Smooth muscle cell (in vitro differentiated cells): ENCODE measurements around the gene FOLR2. TPM values are rescaled to one million over a fixed set of nuclear protein-coding genes. Genes with fewer than 3 reads are reported as not detected.
"Not testable (repeated sequence)": the region's sequence is repeated elsewhere in the genome, so short reads cannot be mapped to it uniquely, and the experiment has no call there.

ENCODE experiments used
- DNase-seq: peaks from one replicate; lab custom pipeline; 2025; ENCODE audit not compliant: unreplicated experiment; lab: John Stamatoyannopoulos, UW
- H2AFZ ChIP-seq: fragments of 200-600 bp; sonication (generic); 2 replicates; pipeline ENCODE4 v1.6.0; 2016; ENCODE audit warnings: antibody characterized with exemption, low read depth, mild to moderate bottlenecking
- H3F3A ChIP-seq: fragments of 200-600 bp; sonication (generic); 2 replicates; pipeline ENCODE4 v1.6.0; 2017; ENCODE audit warnings: antibody characterized with exemption, low read depth
- H3K27ac ChIP-seq: fragments of 200-600 bp; sonication (generic); 2 replicates; pipeline ENCODE4 v1.5.1; 2016; ENCODE audit warnings: low read depth, mild to moderate bottlenecking
- H3K27me3 ChIP-seq: fragments of 200-600 bp; sonication (generic); 2 replicates; pipeline ENCODE4 v1.6.1; 2016; ENCODE audit warnings: low read depth, mild to moderate bottlenecking
- H3K36me3 ChIP-seq: fragments of 200-600 bp; sonication (generic); 2 replicates; pipeline ENCODE4 v1.5.1; 2016; ENCODE audit warnings: low read depth
- H3K4me1 ChIP-seq: fragments of 200-600 bp; sonication (generic); 2 replicates; pipeline ENCODE4 v1.5.1; 2016; ENCODE audit warnings: low read depth
- H3K4me2 ChIP-seq: fragments of 200-600 bp; sonication (generic); 2 replicates; pipeline ENCODE4 v1.6.0; 2016; ENCODE audit warnings: mild to moderate bottlenecking
- H3K4me3 ChIP-seq: fragments of 200-600 bp; sonication (generic); 2 replicates; pipeline ENCODE4 v1.5.1; 2016; ENCODE audit warnings: mild to moderate bottlenecking
- H3K79me2 ChIP-seq: fragments of 200-600 bp; sonication (generic); 2 replicates; pipeline ENCODE4 v1.6.0; 2016; ENCODE audit warnings: low read depth, mild to moderate bottlenecking
- H3K9ac ChIP-seq: fragments of 200-600 bp; sonication (generic); 2 replicates; pipeline ENCODE4 v1.6.0; 2016; ENCODE audit warnings: low read depth
- H3K9me3 ChIP-seq: fragments of 200-600 bp; sonication (generic); replicated peaks from 2 replicates; pipeline ENCODE4 v1.5.1; 2016; ENCODE audit warnings: low read depth
- H4K20me1 ChIP-seq: fragments of 200-600 bp; sonication (generic); 2 replicates; pipeline ENCODE4 v1.6.0; 2016; ENCODE audit warnings: low read depth
- CTCF ChIP-seq: fragments of 200-600 bp; sonication (generic); IDR thresholded peaks from 2 replicates; pipeline ENCODE4 v1.5.1; 2017; ENCODE audit warnings: borderline replicate concordance, mild to moderate bottlenecking, antibody characterized with exemption; ENCODE audit not compliant: insufficient read depth, poor library complexity, severe bottlenecking
- WGBS: methylation state at CpG from one replicate; pipeline ENCODE4 v1.1.7; 2016; ENCODE audit warnings: low lambda C conversion rate; 5-methylcytosine and 5-hydroxymethylcytosine counted together
- polyA plus RNA-seq: library from polyadenylated mRNA; unstranded; fragments of >200 nt; fragmentation: Nextera tagmentation; extraction: Ambion mirVana; gene quantifications from 2 replicates; pipeline ENCODE4 v1.2.1, GENCODE V29; 2016
- total RNA-seq: library from RNA; depleted of rRNA; stranded (reverse); fragments of >200 nt; gene quantifications from 2 replicates; pipeline ENCODE4 v1.2.3, GENCODE V29; 2014

FOLR2 gene
- total and polyA plus RNA-seq, 2 experiments from 2014 or later: not detected

GRCh38 chr11:72195518-72196270 lies 20.9 kb upstream of the FOLR2 start:
- no peaks in the 10 kb centered on the region for H3K9me3 ChIP-seq
- TF ChIP-seq CTCF: no peak
- 95% methylated on average over 12 of the region's 12 CpGs for WGBS
- no peaks in the 10 kb centered on the region for H4K20me1 ChIP-seq
- H3K27me3 ChIP-seq: no peaks in the 10 kb centered on the region
- no peak overlapping the region for H3K27ac ChIP-seq
- no peak overlapping the region for H2AFZ ChIP-seq
- no peaks in the 10 kb centered on the region for H3K36me3 ChIP-seq
- H3K9ac ChIP-seq: no peak overlapping the region
- H3K79me2 ChIP-seq: no peaks in the 10 kb centered on the region
- H3K4me1 ChIP-seq: peaks cover 10% of the 10 kb centered on the region
- H3K4me3 ChIP-seq: no peak overlapping the region
- H3F3A ChIP-seq: no peaks in the 10 kb centered on the region
- no peak overlapping the region for H3K4me2 ChIP-seq
- DNase-seq: no peak

- not testable (repeated sequence) for H3K4me1 ChIP-seq, H4K20me1 ChIP-seq, H3K79me2 ChIP-seq, H3K27ac ChIP-seq, H3K36me3 ChIP-seq, H3K4me3 ChIP-seq, DNase-seq, H2AFZ ChIP-seq, H3K4me2 ChIP-seq, H3K27me3 ChIP-seq, H3K9me3 ChIP-seq, H3K9ac ChIP-seq, H3F3A ChIP-seq
- WGBS: 93% methylated on average over 8 of the region's 43 CpGs
Observed at GRCh38 chr11:72201445-72201844, 15.1 kb upstream of the FOLR2 start.

GRCh38 chr11:72202571-72202970 lies 14.0 kb upstream of the FOLR2 start:
- Histone ChIP-seq H3K27ac (no peak overlapping the region), H3K4me1 (no peaks in the 10 kb centered on the region), H3K4me3 (no peak overlapping the region), H3K36me3 (no peaks in the 10 kb centered on the region), H4K20me1 (no peaks in the 10 kb centered on the region), H3F3A (no peaks in the 10 kb centered on the region), H3K9me3 (no peaks in the 10 kb centered on the region), H3K4me2 (no peak overlapping the region), H3K79me2 (no peaks in the 10 kb centered on the region), H2AFZ (no peak overlapping the region), H3K9ac (no peak overlapping the region), H3K27me3 (no peaks in the 10 kb centered on the region)
- no peak for TF ChIP-seq CTCF
- WGBS: 95% methylated on average over 6 of the region's 6 CpGs
- DNase-seq: no peak

GRCh38 chr11:72203163-72203562 lies 13.4 kb upstream of the FOLR2 start:
- H3K9me3 ChIP-seq: no peaks in the 10 kb centered on the region
- DNase-seq: no peak
- no peak overlapping the region for H2AFZ ChIP-seq
- no peak overlapping the region for H3K4me2 ChIP-seq
- H3K79me2 ChIP-seq: no peaks in the 10 kb centered on the region
- no peaks in the 10 kb centered on the region for H4K20me1 ChIP-seq
- no peaks in the 10 kb centered on the region for H3F3A ChIP-seq
- no peaks in the 10 kb centered on the region for H3K27me3 ChIP-seq
- 83% methylated on average over 2 of the region's 2 CpGs for WGBS
- no peaks in the 10 kb centered on the region for H3K4me1 ChIP-seq
- no peak overlapping the region for H3K4me3 ChIP-seq
- no peak for TF ChIP-seq CTCF
- no peaks in the 10 kb centered on the region for H3K36me3 ChIP-seq
- no peak overlapping the region for H3K27ac ChIP-seq
- H3K9ac ChIP-seq: no peak overlapping the region
